ENCODE measurements around the gene GJD3.
A peak's percentile ranks its signal among the peaks of the same experiment; 100 is the strongest.

GJD3 gene

DNA sequence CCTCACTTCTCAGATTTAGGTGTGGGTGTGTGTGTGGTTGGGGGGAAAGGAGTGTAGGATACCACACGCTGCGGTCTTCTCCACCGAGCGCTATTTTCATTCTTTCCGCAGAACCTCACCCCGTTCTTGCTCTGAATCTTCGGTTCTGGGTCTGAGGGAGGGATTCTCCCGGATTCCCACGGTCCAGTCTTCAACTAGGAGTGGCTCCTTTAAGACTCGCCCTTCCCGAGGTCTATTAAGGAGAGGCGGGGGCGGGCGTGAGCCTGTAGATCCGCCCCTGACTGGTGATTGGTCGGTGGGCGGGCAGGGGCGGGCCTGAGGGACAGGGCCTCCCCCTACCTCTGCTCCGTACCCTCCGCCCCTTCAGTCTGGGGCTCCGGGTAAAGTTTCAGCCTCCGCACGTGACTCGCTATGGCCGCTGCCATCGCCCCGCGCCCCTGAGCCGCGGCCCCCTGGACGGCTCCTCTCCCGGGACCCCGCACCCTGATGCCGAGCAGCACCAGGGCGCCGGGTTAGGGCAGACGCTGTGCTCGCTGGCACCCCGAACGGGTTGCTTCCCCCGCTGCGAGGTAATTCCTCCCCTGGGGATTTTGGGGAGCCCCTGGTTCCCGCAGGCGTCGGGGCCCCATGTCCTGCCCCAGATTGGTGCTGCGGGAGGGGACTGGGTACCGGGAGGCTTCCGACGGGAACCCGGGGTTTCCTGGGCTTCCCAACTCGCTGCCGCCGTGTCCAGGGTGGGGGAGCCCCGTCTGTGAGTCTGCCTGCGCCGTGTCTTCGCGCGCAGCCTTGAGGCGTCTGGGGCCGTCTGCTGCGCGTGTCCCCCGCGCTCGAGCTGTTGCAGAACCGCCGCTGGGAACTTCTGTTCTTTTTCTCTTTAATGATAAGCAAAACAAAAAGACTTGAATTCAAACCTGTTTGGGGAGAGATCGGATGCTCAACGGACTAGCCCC is 46.4 kb downstream of the GJD3 start:
- H3K4me3 ChIP-seq (ENCODE audit: low read depth, low read length), result peak overlapping the region; percentile 67
- TF ChIP-seq, protein P1, sequence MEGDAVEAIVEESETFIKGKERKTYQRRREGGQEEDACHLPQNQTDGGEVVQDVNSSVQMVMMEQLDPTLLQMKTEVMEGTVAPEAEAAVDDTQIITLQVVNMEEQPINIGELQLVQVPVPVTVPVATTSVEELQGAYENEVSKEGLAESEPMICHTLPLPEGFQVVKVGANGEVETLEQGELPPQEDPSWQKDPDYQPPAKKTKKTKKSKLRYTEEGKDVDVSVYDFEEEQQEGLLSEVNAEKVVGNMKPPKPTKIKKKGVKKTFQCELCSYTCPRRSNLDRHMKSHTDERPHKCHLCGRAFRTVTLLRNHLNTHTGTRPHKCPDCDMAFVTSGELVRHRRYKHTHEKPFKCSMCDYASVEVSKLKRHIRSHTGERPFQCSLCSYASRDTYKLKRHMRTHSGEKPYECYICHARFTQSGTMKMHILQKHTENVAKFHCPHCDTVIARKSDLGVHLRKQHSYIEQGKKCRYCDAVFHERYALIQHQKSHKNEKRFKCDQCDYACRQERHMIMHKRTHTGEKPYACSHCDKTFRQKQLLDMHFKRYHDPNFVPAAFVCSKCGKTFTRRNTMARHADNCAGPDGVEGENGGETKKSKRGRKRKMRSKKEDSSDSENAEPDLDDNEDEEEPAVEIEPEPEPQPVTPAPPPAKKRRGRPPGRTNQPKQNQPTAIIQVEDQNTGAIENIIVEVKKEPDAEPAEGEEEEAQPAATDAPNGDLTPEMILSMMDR (IDR thresholded peaks at IDR 0.05; ENCODE audit: borderline replicate concordance, insufficient read depth, low read depth, low read length), result no peak

DNA sequence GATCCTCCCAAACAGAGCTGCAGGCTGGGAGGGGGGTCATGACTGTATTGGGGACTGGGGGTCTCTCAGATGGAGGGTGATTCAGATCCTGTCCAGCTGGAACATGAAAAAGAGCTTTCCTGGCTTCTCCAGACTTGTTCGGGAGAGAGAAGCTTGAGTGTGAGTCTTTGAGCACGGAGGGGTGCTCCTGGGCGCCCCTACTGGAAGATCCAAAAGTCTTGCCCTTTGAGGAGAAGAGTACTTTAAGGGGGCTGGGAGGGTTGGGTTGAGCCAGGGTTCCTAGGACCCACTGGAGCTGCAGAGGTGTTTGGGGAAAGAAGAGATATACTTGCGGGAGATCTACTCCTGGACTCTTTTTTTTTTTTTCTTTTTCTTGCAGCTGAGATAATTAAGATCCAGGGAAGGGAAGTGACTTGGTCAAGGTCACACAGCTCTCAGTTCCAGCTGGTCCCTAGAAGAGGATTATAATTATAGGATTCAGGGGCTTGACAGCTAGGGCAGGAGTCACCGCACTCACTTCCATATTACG is 47.1 kb downstream of the GJD3 start:
- TF ChIP-seq, protein P1 (IDR thresholded peaks at IDR 0.05; ENCODE audit: borderline replicate concordance, insufficient read depth, low read depth, low read length), result peak; percentile 74
- H3K4me3 ChIP-seq (ENCODE audit: low read depth, low read length), result peak overlapping the region; percentile 67

GRCh38 chr17:40316571-40317344 is 47.8 kb downstream of the GJD3 start:
- no peak overlapping the region for H3K4me3 ChIP-seq (ENCODE audit: low read depth, low read length)
- TF ChIP-seq, protein P1 (IDR thresholded peaks at IDR 0.05; ENCODE audit: borderline replicate concordance, insufficient read depth, low read depth, low read length), result no peak

DNA sequence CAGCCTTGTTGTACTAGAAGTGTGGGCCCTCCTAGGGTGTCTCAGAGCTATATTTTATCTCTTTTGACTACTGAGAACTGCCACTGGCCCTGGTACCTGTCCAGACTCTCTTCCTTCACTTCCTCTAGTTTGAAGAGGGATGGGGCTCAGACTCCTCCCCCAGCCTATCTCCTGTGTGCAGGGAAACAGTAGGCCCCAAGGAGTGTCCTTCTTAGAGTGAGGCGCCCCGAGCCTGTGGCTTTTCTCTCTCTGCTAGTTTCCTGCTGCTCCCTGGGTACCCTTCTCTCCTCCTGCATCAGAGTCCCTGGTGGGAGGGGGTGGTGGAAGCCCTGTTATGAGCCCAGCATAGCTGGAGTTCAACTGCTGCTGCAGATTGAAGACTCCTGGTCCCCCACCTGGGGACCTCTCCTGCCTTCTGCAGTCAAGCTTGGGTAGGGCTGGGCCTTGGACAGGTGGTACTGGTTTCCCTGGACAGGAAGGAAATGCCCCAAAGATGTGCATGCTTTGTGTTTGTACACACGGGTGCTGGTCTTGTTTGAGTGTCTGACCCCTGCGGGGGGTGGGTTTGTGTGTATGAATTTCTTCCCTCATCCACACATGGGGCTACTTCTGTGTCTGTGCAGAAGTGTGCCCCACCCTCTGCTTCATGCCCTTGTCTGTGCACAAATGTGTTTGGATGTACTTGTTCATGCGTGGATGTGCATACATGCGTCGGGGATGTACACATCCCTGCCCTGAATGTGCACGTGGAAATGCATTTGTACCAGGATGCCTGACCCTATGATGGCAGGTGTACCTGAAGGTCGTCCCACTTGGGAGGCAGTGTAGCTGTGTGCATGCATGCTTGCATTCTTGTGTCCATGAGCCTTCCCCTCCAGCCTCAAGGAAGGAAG is 48.6 kb downstream of the GJD3 start:
- no peak overlapping the region for H3K4me3 ChIP-seq (ENCODE audit: low read depth, low read length)

GRCh38 chr17:40315206-40315605 is 49.3 kb downstream of the GJD3 start:
- TF ChIP-seq, protein P1 (IDR thresholded peaks at IDR 0.05; ENCODE audit: borderline replicate concordance, insufficient read depth, low read depth, low read length), result no peak
- no peak overlapping the region for H3K4me3 ChIP-seq (ENCODE audit: low read depth, low read length)

More for the DNA sequence above, 48.6 kb downstream of the GJD3 start:
- TF ChIP-seq, protein P1 (IDR thresholded peaks at IDR 0.05; ENCODE audit: borderline replicate concordance, insufficient read depth, low read depth, low read length), result no peak

DNA sequence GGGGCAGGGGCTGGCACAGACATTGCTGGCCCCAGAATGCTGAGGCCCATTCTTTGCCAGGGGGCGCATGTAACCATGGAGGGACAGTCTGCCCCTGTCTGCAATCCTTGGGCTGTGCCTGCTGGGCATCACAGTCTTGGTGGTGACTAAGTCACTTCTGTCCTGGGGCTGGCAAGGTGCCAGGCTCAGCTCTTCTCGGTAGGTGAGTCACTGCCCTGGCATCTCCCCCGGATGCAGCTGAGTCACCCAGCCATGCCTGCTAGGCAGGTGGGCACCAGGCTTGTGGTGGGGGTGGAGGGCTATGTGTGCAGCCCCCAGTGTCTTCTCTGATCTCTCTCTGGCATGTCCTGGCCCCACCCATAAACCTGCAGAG is 50.0 kb downstream of the GJD3 start:
- TF ChIP-seq, protein P1 (IDR thresholded peaks at IDR 0.05; ENCODE audit: borderline replicate concordance, insufficient read depth, low read depth, low read length), result no peak
- no peak overlapping the region for H3K4me3 ChIP-seq (ENCODE audit: low read depth, low read length)

Data from GM12875 (cell line).